Myocyte (in vitro differentiated cells): ENCODE data around the gene RPS6KL1. TPM values are rescaled to one million over a fixed set of nuclear protein-coding genes. Genes with fewer than 3 reads are reported as not detected.

ENCODE experiments used
- DNase-seq: peaks from one replicate; pipeline ENCODE4 v3.0.0-alpha.2; 2012; ENCODE audit warnings: low read depth
- total RNA-seq: library from RNA; depleted of rRNA; stranded (reverse); fragments of >200 nt; gene quantifications from 2 replicates; pipeline ENCODE4 v1.2.3, GENCODE V29; 2014

RPS6KL1 gene
- total RNA-seq, 1 donor from 2014 or later: 17.1 TPM

DNA sequence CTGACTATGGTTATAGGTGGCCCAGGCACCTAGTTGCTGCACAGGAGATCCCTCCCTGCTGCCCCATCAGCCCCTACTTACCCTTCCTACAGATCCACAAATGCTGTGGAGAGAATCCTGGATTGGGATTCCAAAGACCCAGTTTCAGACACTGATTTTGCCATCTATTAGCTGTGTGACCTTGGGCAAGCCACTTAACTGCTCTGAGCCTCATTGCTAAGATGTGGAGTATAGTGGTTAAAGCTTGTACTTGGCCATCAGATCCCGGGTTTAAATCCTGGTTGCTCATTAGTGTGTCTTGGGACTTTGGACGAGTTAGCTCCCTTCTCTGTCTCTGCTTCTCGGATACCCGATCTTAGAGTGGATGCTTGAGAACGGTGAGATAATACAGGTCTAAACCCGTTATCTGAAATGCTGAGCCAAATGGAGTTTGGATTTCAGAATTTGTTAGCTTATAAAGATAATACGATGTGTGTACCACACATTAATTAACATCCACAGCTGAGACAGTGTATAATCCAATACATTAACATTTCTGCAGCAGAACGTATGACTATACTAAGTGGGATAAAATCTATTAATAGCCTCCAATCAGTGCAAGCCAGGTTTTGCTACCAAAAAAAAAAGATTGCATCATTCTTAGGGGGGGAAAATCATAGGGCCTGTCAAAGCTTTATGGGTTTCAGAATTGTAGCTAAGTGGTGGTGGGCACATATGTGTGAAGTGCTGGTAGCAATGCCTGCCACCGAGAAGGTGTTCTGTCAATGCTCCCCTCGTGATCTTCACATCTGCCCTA lies 63.1 kb downstream of the RPS6KL1 start:
- no peak for DNase-seq

DNA sequence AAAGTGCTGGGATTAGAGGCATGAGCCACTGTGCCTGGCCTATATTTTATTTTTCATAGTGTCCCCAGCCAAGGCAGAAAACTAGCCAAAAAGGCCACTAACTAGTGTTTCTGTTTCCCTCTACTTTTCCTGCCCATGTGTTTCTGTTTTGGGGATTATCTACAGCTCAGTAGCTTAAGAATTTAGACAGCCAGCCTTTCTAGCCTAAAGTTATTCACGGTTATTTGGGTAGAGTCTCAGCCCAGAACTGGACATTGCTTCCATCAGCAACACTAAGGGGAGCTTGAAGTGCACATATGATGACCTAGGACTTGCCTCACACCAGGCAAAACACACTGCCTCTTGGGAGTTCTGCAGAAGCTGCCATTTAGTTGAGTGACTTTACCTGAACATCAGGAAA lies 65.0 kb downstream of the RPS6KL1 start:
- no peak for DNase-seq

DNA sequence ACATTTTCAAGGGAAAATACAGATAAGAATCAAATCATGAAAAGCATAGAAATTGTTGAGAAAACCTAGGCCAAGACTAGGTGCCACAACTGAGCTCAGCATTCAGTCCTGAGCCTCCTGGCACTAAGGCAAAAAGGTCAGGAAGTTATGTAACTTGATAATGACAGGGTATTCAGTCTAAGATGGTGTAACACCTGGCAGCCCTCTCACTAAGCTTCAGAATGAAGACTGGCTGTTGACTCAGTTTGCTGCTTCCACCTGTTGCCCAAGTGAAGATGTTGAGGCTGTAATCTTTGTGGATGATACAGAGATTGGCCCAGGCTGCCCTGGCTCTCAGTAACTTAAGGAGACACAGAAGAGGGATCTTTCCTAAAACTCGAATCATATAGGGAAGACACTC lies 66.7 kb downstream of the RPS6KL1 start:
- peak; percentile 24 for DNase-seq

DNA sequence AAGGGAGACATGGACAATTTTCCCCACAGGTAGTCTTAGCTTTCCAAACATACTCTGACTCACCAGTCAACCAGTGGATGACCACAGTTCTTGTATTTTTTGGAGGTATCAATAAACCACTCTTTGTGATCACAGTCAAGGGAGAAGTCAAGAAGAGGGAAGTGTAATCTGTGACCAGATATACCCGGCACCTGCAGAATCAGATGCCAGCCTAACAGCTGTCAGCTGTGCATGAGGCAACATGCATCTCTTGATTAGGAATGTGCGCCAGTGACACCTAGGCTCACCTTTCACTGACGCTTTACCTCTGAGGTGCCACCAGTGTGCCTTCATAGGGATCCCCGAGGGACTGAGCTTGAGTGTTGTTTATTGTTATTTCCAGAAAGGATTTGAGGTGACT lies 67.1 kb downstream of the RPS6KL1 start:
- DNase-seq: no peak

DNA sequence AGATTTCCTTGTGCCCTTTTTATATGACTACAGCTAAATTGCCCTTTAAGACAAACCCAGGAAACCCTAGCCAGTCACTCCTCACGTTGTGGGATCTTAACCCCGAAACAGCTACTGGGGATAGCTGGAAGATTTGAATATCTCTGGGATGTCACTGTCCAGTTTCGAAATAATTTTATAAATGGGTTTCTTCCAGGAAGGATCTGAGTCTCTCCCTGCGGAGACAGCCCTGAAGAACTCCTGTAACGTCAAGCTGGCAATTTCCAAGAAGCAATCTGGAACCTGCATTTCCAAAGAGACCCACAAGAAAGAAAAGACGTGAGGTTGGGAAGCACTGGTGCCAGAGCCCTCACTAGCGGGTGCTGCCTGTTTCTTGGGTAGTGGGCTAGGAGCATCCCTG lies 68.0 kb downstream of the RPS6KL1 start:
- no peak for DNase-seq

Other genes with a start within 250 kb of the RPS6KL1 start
- gene AREL1, start 210.2 kb downstream of the RPS6KL1 start, total RNA-seq: 26.6 and 31.4 TPM in 2 replicates
- gene FCF1, start 210.1 kb downstream of the RPS6KL1 start, total RNA-seq: 23.3 and 23.7 TPM in 2 replicates
- 28.3 and 29.8 TPM in 2 replicates for gene YLPM1, start 159.9 kb downstream of the RPS6KL1 start, total RNA-seq
- not detected in 2 replicates for gene PROX2, start 47.1 kb downstream of the RPS6KL1 start, total RNA-seq
- gene DLST, start 41.3 kb downstream of the RPS6KL1 start, total RNA-seq: 38.7 and 39.3 TPM in 2 replicates
- 12.0 and 19.8 TPM in 2 replicates for gene PGF, start 32.3 kb upstream of the RPS6KL1 start, total RNA-seq
- 47.8 and 65.1 TPM in 2 replicates for gene EIF2B2, start 79.7 kb upstream of the RPS6KL1 start, total RNA-seq
- gene MLH3, start 128.2 kb upstream of the RPS6KL1 start, total RNA-seq: 33.8 and 37.9 TPM in 2 replicates
- 11.1 and 18.8 TPM in 2 replicates for gene ACYP1, start 140.8 kb upstream of the RPS6KL1 start, total RNA-seq
- gene ZC2HC1C, start 146.4 kb upstream of the RPS6KL1 start, total RNA-seq: 0.52 and 1.6 TPM in 2 replicates
- gene NEK9, start 203.8 kb upstream of the RPS6KL1 start, total RNA-seq: 46.5 and 51.7 TPM in 2 replicates